Activated T-cell treated with anti-CD3 and anti-CD28 coated beads, Interleukin-2, amount 50 U/mL, for 72 hours (primary cell): ENCODE data around the gene GFI1. TPM values are rescaled to one million over a fixed set of nuclear protein-coding genes. Genes with fewer than 3 reads are reported as not detected.
A peak's percentile ranks its signal among the peaks of the same experiment; 100 is the strongest.

Experiments
- ATAC-seq, 2 donors: fragments of 150-1000 bp; cut with Tn5 transposase; replicated peaks in 1 of 2; 2 replicates each; pipeline ENCODE4 v1.10.0; 2021; ENCODE audit warnings: moderate library complexity in 2 of 2, mild to moderate bottlenecking in 1 of 2
- DNase-seq, 2 donors: peaks; one replicate each; pipeline ENCODE4 v3.0.0; 2021 to 2022; ENCODE audit warnings: mixed read lengths in 1 of 2
- H3K27ac Mint-ChIP-seq: one replicate; pipeline ENCODE4 v1.8.0; 2022; ENCODE audit warnings: mild to moderate bottlenecking, moderate library complexity, mixed read lengths
- H3K27me3 Mint-ChIP-seq: one replicate; pipeline ENCODE4 v1.8.0; 2022; ENCODE audit warnings: low read depth, mixed read lengths
- H3K36me3 Mint-ChIP-seq, 2 donors: one replicate each; pipeline ENCODE4 v1.8.0; 2022; ENCODE audit warnings: mixed read lengths in 2 of 2, mild to moderate bottlenecking in 1 of 2; ENCODE audit not compliant: insufficient read depth in 2 of 2
- H3K4me1 Mint-ChIP-seq: one replicate; pipeline ENCODE4 v1.8.0; 2022; ENCODE audit warnings: low read depth, mixed read lengths
- H3K4me3 Mint-ChIP-seq, 2 donors: one replicate each; pipeline ENCODE4 v1.8.0; 2022; ENCODE audit warnings: mild to moderate bottlenecking in 2 of 2, mixed read lengths in 2 of 2, moderate library complexity in 2 of 2
- H3K9me3 Mint-ChIP-seq, 2 donors: one replicate each; pipeline ENCODE4 v1.8.0; 2022; ENCODE audit warnings: mixed read lengths in 2 of 2
- total RNA-seq, 2 donors: library from RNA; stranded (reverse); gene quantifications; one replicate each; pipeline ENCODE4 v1.2.3, GENCODE V29; 2022

Gene GFI1
- total RNA-seq, 2 donors from 2014 or later, result 96.5 to 117 TPM

DNA sequence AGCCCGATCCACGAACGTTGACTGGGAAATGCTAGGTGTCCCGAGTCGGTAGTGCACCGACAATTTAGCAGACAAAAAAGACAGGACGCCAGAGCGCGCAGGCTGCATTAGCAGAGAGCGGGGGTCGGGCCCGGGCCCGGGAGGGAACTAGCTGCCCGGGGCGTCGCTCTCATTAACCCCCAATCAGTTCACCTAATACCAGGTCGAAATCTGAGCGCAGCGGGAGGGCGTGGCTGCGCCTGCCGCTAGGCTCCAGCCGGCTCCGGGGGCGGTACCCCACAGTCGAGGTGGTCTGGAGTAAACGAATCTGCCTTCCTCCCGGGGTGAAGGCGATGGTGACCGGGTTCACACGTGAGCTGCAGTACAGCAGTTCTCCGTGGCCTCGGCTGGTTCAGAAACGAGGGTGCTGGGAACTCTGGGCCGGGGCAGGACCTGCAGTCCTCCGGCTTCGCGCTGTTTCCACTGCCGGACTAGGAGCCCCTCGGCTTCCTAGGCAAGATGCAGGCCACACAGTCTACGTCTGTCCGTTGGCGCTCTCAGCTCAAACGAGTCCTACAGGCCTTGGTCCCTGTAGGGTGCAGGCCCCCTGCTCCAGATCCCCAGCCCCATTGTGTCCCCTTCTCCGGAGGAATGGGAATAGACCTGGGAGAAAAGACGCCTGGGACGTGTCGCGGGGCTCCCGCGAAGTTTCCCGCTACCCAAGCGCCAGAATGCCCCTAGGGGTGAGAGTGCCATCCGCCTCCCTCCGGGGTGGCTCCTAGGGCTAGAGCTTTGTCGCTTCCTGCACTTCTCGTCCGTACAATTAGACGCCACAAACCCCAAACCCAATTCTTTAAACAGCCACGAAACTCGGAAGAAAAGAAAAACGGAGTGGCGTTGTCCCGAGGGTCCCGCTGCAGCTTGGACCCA lies 2.0 kb downstream of the GFI1 start:
- DNase-seq, result peak; percentile 74 to 78
- Mint-ChIP-seq H3K9me3 (no peaks in the 10 kb centered on the region), H3K36me3 (peaks cover 15 to 34% of the 10 kb centered on the region in 2 donors), H3K4me1 (peaks cover 35% of the 10 kb centered on the region), H3K27me3 (no peaks in the 10 kb centered on the region), H3K4me3 (peak overlapping the region; percentile 89 to 99), H3K27ac (peak overlapping the region; percentile 92)
- ATAC-seq, result peak; percentile 21 to 24

- ATAC-seq (peak; percentile 4 to 25), DNase-seq (peak; percentile 74 to 77)
- peaks cover 35% of the 10 kb centered on the region for H3K4me1 Mint-ChIP-seq
- peak overlapping the region; percentile 89 to 99 for H3K4me3 Mint-ChIP-seq
- peak overlapping the region; percentile 92 for H3K27ac Mint-ChIP-seq
- no peaks in the 10 kb centered on the region for H3K9me3 Mint-ChIP-seq
- H3K36me3 Mint-ChIP-seq, result peaks cover 23 to 43% of the 10 kb centered on the region in 2 donors
- no peaks in the 10 kb centered on the region for H3K27me3 Mint-ChIP-seq
Observed at GRCh38 chr1:92483610-92484471, 2.9 kb downstream of the GFI1 start.

DNA sequence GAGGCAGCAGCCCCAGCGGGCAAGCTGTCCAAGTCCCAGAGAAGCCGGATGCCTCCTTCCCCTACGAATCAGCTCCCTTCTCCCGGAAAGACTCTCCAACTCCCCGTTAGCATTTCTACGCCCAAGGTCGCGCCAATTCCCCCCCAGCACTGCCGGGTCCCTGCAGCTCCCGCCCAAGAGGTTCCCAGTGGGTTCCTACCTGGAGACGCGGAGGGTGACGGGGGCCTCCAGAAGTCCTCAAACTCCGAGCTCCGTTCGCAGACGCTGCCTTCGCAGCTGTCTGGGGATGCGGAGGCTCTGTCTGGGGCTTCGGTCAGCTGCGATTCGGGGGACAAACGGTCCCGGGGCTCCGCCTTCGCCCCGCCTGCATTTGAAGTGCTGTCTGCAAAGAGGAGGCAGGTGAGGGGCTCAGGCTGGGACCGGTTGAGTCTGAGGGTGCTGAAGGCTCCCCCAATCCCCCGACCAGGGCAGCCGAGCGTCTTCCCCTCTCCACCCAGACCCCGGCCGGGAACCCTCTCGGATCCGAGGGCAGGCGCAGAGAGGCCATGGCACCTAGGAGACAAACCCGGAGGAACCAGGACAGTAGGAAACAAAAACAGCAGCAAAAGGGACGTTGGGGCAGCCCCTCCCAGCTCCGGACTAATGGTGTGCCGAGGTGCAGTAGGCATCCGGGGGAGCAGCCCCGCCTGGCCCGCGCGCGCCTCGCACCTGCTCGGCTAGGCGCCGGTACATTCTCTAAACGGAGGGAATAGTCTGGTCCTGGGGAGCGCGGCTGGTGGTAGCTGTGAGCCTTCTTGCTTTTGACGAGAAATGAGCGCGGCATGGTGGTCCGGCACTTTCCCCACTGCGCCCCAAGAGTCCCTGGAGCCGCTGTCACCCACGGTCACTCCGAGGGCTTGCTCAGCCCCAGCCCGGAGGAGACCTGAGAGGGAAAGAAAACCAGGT lies 3.8 kb downstream of the GFI1 start:
- ATAC-seq (no peak), DNase-seq (peak; percentile 38 to 39)
- H3K27ac Mint-ChIP-seq, result peak overlapping the region; percentile 89
- no peaks in the 10 kb centered on the region for H3K9me3 Mint-ChIP-seq
- H3K4me3 Mint-ChIP-seq, result peak overlapping the region; percentile 89 to 99
- H3K4me1 Mint-ChIP-seq, result peaks cover 35% of the 10 kb centered on the region
- H3K36me3 Mint-ChIP-seq, result peaks cover 27 to 52% of the 10 kb centered on the region in 2 donors
- no peaks in the 10 kb centered on the region for H3K27me3 Mint-ChIP-seq

DNA sequence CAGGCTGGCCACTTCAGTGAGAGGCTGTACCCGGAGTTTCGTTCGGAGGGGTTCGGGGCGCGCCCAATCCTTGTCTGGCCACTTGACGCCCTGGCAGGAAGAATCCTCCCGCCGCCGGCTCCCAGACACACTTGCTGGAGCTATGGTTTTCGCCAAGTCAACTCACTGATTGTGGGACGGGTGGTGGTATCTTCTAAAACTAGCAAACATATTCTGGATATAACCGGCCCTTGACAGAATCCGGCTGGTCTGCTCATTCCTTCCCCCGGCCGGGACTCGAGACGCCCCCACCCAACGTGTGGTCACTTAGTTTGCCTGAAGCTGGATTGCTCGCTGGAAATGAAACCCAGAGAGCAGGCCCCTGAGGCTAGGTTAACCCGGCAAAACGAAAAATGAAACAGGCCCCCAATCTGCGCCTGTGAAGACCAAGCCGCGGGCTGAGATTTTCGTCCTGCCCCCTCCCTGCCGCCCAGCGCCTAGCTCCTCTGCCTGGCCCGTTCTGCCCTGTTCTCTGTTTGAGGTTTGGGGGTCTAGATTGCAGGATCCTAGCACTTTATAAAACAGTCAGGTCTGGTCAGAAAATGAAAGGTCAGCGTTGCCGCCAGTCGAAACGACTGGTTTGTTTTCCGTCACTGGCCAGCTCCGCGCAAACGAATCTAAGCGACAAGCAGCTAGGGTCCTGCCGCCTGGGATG lies 4.6 kb downstream of the GFI1 start:
- Mint-ChIP-seq H3K9me3 (no peaks in the 10 kb centered on the region), H3K4me3 (peak overlapping the region; percentile 89 to 99), H3K36me3 (peaks cover 28 to 53% of the 10 kb centered on the region in 2 donors), H3K27me3 (no peaks in the 10 kb centered on the region), H3K4me1 (peaks cover 42% of the 10 kb centered on the region), H3K27ac (peak overlapping the region; percentile 89)
- no peak for ATAC-seq
- DNase-seq, result no peak

DNA sequence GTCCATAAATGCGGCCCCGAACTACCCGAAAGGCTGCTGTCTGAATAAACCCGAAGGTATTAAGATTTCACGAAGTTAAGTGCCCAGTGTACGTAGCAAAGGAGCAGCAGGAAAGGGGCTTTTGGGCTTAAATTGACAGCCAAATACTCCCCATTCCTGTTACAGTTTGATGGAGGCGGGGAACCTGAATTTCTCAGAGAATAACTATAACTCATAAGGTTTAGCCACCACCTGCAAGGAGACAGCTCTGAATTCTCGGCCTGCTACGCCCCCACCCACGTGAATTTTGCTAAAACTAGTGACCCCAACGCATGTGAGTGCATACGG lies 5.2 kb downstream of the GFI1 start:
- H3K4me1 Mint-ChIP-seq, result peaks cover 48% of the 10 kb centered on the region
- H3K27me3 Mint-ChIP-seq, result no peaks in the 10 kb centered on the region
- H3K27ac Mint-ChIP-seq, result peak overlapping the region; percentile 72
- ATAC-seq (no peak), DNase-seq (no peak)
- H3K36me3 Mint-ChIP-seq, result peaks cover 28 to 55% of the 10 kb centered on the region in 2 donors
- peak overlapping the region; percentile 89 to 99 for H3K4me3 Mint-ChIP-seq
- H3K9me3 Mint-ChIP-seq, result no peaks in the 10 kb centered on the region

DNA sequence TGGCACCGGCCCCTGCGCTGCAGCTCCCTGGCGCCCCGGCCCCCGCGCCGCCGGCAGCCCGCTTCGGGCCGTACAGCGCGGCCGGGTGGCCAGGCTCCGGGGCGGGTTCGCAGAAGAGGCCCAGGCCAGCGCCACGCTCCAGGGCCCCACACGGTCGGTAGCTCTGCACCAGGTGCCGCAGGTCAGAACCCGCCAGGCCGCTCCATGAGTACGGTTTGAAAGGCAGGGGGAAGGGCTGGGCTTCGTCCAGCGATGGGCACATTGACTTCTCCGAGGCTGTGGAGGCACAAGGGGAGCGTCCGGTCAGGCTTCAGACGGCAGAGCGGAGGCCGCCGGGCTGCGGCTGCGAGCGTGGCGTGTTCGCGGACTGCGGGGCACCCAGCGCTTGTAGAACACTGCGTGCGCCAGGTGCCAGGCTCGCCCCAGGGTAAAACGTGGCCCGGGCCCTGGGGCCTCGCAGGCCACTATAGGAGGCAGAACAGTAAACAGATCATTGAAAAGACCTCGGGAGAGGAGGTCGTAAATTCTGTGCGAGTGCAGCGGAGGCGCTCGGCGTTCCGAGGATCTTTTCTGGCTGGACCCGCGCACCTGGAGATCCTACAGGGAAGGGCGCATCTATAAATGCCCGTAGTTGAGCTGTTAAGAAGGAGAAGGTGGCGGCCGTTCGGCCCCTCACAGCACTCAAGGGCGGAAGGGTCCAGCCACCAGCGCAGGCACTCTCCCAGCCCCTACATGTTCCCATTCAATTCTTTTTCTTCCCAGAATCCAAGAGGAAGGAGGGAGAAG lies 5.7 kb downstream of the GFI1 start:
- Mint-ChIP-seq H3K36me3 (peaks cover 28 to 59% of the 10 kb centered on the region in 2 donors), H3K27ac (peak overlapping the region; percentile 72), H3K27me3 (no peaks in the 10 kb centered on the region), H3K4me3 (peak overlapping the region; percentile 89 to 99), H3K9me3 (no peaks in the 10 kb centered on the region), H3K4me1 (peaks cover 53% of the 10 kb centered on the region)
- ATAC-seq, result no peak
- no peak for DNase-seq

DNA sequence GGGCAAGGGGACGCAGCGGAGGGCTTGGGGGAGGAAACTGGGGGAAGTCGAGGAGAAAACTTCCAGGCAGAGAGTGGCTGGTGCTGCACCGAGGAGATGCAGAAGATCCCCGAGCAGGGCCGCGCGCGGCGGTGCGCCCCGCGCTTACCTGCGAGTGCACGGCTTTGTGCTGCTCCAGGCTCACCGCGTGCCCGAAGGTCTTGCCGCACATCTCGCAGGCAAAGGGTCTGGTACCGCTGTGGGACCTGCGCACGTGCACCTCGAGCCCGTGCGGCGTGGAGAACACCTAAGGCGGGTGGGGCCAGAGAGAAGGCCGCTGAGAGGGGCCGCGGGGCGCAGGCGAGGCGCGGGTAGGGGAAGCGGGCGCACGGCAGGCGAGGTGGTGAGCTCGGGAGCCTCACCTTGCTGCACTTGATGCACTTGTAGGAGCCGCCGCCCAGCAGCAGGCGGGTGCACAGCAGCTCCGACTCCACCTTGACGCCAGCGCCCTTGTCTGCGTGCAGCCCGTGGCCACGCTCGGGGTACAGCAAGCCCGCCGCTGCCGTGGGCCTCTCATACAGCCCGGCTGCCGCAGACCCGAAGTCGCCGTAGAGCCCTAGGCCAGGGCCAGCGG lies 6.4 kb downstream of the GFI1 start:
- no peaks in the 10 kb centered on the region for H3K27me3 Mint-ChIP-seq

DNA sequence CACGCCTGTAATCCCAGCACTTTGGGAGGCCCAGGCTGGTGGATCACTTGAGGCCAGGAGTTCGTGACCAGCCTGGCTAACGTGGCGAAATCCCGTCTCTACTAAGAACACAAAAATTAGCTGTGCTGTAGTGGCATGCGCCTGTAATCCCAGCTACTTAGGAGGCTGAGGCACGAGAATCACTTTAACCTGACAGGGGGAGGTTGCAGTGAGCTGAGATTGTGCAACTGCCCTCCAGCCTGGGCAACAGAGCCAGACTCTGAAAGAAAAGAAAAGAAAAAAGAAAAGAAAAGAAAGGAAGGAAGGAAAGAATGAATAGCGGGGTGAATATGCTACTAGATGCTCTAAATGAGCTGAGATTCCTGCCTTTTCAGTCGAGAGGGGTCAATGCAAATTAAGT lies 7.1 kb downstream of the GFI1 start:
- no peaks in the 10 kb centered on the region for H3K27me3 Mint-ChIP-seq
- ATAC-seq (no peak), DNase-seq (no peak)
- peaks cover 68% of the 10 kb centered on the region for H3K4me1 Mint-ChIP-seq
- peak overlapping the region; percentile 80 to 86 for H3K4me3 Mint-ChIP-seq
- H3K27ac Mint-ChIP-seq, result peak overlapping the region; percentile 96
- peaks cover 28 to 65% of the 10 kb centered on the region in 2 donors for H3K36me3 Mint-ChIP-seq
- no peaks in the 10 kb centered on the region for H3K9me3 Mint-ChIP-seq

More for the DNA sequence above, 6.4 kb downstream of the GFI1 start:
- H3K4me3 Mint-ChIP-seq, result peak overlapping the region; percentile 80 to 86
- no peak for DNase-seq
- peaks cover 31 to 62% of the 10 kb centered on the region in 2 donors for H3K36me3 Mint-ChIP-seq
- ATAC-seq, result no peak
- no peaks in the 10 kb centered on the region for H3K9me3 Mint-ChIP-seq
- peak overlapping the region; percentile 96 for H3K27ac Mint-ChIP-seq
- H3K4me1 Mint-ChIP-seq, result peaks cover 60% of the 10 kb centered on the region

GRCh38 chr1:92478393-92478792 lies 8.3 kb downstream of the GFI1 start:
- ATAC-seq, result peak; percentile 47 to 54
- peak overlapping the region; percentile 80 to 86 for H3K4me3 Mint-ChIP-seq
- DNase-seq, result peak; percentile 42 to 51
- H3K27me3 Mint-ChIP-seq, result no peaks in the 10 kb centered on the region
- no peaks in the 10 kb centered on the region for H3K9me3 Mint-ChIP-seq
- peaks cover 23 to 70% of the 10 kb centered on the region in 2 donors for H3K36me3 Mint-ChIP-seq
- H3K4me1 Mint-ChIP-seq, result peaks cover 80% of the 10 kb centered on the region
- H3K27ac Mint-ChIP-seq, result peak overlapping the region; percentile 96

DNA sequence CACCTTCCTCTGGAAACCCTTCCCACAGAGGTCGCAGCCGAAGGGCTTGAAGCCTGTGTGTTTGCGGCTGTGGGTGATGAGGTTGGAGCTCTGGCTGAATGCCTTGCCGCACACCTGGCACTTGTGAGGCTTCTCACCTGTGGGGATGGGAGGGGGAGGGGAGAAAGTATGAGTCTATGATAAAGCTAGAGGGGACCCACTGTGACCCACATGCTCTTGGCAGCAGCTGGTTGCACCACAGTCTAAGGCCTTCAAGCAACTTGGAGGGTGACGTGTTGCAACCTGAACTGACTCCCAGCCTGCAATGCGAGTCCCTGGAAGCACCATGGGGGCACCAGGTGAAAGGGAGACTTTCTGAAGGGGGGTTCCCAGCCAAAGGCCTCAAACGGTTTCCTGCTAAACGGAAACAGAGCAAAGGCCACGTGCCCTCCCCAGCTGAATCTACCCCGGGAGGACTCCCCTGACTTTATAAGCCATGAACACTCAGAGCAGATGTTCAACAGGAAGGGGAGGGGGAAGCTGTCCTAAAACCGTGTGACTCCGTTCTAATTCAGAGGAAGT lies 10.6 kb downstream of the GFI1 start:
- Mint-ChIP-seq H3K36me3 (peaks cover 18 to 68% of the 10 kb centered on the region in 2 donors), H3K27me3 (no peaks in the 10 kb centered on the region), H3K9me3 (no peaks in the 10 kb centered on the region), H3K27ac (peak overlapping the region; percentile 98), H3K4me3 (peak overlapping the region; percentile 70 to 85), H3K4me1 (peaks cover 87% of the 10 kb centered on the region)
- ATAC-seq, result peak; percentile 57 to 59
- DNase-seq, result peak; percentile 71 to 77

GRCh38 chr1:92475029-92475428 lies 11.7 kb downstream of the GFI1 start:
- H3K36me3 Mint-ChIP-seq, result peaks cover 20 to 70% of the 10 kb centered on the region in 2 donors
- H3K4me3 Mint-ChIP-seq, result peak overlapping the region; percentile 70 to 85
- peaks cover 92% of the 10 kb centered on the region for H3K4me1 Mint-ChIP-seq
- no peaks in the 10 kb centered on the region for H3K9me3 Mint-ChIP-seq
- no peaks in the 10 kb centered on the region for H3K27me3 Mint-ChIP-seq
- DNase-seq, result no peak
- H3K27ac Mint-ChIP-seq, result peak overlapping the region; percentile 81
- no peak for ATAC-seq
